ENCODE data around the gene TMEM233. TPM values are rescaled to one million over a fixed set of nuclear protein-coding genes. Genes with fewer than 3 reads are reported as not detected.
"Not testable (repeated sequence)": the region's sequence is repeated elsewhere in the genome, so short reads cannot be mapped to it uniquely, and the experiment has no call there.

The TMEM233 gene
- total RNA-seq, 1 experiment from 2014 or later: 2.5 TPM

- DNase-seq (ENCODE audit: extremely low read depth, low read depth): no peak
These were observed 59.1 kb downstream of the TMEM233 start for GRCh38 chr12:119652665-119653064.

- DNase-seq (ENCODE audit: extremely low read depth, low read depth): not testable (repeated sequence)
These were observed 63.4 kb downstream of the TMEM233 start for GRCh38 chr12:119657001-119657400.

GRCh38 chr12:119658166-119658565, 64.6 kb downstream of the TMEM233 start:
- not testable (repeated sequence) for DNase-seq (ENCODE audit: extremely low read depth, low read depth)

GRCh38 chr12:119659289-119659897, 65.8 kb downstream of the TMEM233 start:
- DNase-seq (ENCODE audit: extremely low read depth, low read depth): peak; percentile 40

GRCh38 chr12:119660076-119660475, 66.5 kb downstream of the TMEM233 start:
- no peak for DNase-seq (ENCODE audit: extremely low read depth, low read depth)

- no peak for DNase-seq (ENCODE audit: extremely low read depth, low read depth)
These were observed 68.3 kb downstream of the TMEM233 start for GRCh38 chr12:119661882-119662281.

- no peak for DNase-seq (ENCODE audit: extremely low read depth, low read depth)
These were observed 71.1 kb downstream of the TMEM233 start for GRCh38 chr12:119664642-119665041.

GRCh38 chr12:119665164-119665929, 71.8 kb downstream of the TMEM233 start:
- DNase-seq (ENCODE audit: extremely low read depth, low read depth): no peak

GRCh38 chr12:119666226-119666795, 72.7 kb downstream of the TMEM233 start:
- DNase-seq (ENCODE audit: extremely low read depth, low read depth): no peak

GRCh38 chr12:119666900-119667576, 73.5 kb downstream of the TMEM233 start:
- no peak for DNase-seq (ENCODE audit: extremely low read depth, low read depth)

GRCh38 chr12:119667577-119668323, 74.2 kb downstream of the TMEM233 start, which contains the start of gene PRKAB1:
TSS of gene PRKAB1 (plus strand) at chr12:119668133. CDS start at chr12:119668245, 112 bp downstream.
- DNase-seq (ENCODE audit: extremely low read depth, low read depth): peak; percentile 97

GRCh38 chr12:119668324-119668841, 74.8 kb downstream of the TMEM233 start:
- no peak for DNase-seq (ENCODE audit: extremely low read depth, low read depth)

- DNase-seq (ENCODE audit: extremely low read depth, low read depth): no peak
These were observed 76.3 kb downstream of the TMEM233 start for GRCh38 chr12:119669744-119670472.

- DNase-seq (ENCODE audit: extremely low read depth, low read depth): no peak
These were observed 77.5 kb downstream of the TMEM233 start for GRCh38 chr12:119671070-119671469.

GRCh38 chr12:119672194-119672593, 78.6 kb downstream of the TMEM233 start:
- DNase-seq (ENCODE audit: extremely low read depth, low read depth): no peak

- DNase-seq (ENCODE audit: extremely low read depth, low read depth): no peak
These were observed 80.1 kb downstream of the TMEM233 start for GRCh38 chr12:119673634-119674033.

GRCh38 chr12:119674560-119674959, 81.0 kb downstream of the TMEM233 start:
- DNase-seq (ENCODE audit: extremely low read depth, low read depth): no peak

GRCh38 chr12:119676022-119676421, 82.4 kb downstream of the TMEM233 start:
- DNase-seq (ENCODE audit: extremely low read depth, low read depth): no peak

GRCh38 chr12:119676573-119676972, 83.0 kb downstream of the TMEM233 start:
- DNase-seq (ENCODE audit: extremely low read depth, low read depth): no peak

- DNase-seq (ENCODE audit: extremely low read depth, low read depth): no peak
These were observed 84.9 kb downstream of the TMEM233 start for GRCh38 chr12:119678459-119678858.

Data from NCI-H460 (cell line).